OCI-LY3 (cell line): ENCODE results near the gene RNF208.

Source experiments
- H2AFZ ChIP-seq: fragments of 200-600, 300-600 bp; shearing (Covaris generic); 2 replicates; pipeline ENCODE4 v1.6.0; 2014; ENCODE audit warnings: antibody characterized with exemption, low read depth, low read length
- H3K27ac ChIP-seq: fragments of 200-600, 300-600 bp; sonication (generic); 2 replicates; pipeline ENCODE4 v1.5.1; 2014; ENCODE audit warnings: mild to moderate bottlenecking, low read length, moderate library complexity, mixed read lengths
- H3K27me3 ChIP-seq: fragments of 200-600, 300-600 bp; sonication (generic); 2 replicates; pipeline ENCODE4 v1.6.1; 2014; ENCODE audit warnings: low read depth, low read length, mixed read lengths
- H3K36me3 ChIP-seq: fragments of 200-600, 300-600 bp; sonication (generic); replicated peaks from 2 replicates; pipeline ENCODE3; 2014; ENCODE audit warnings: low read depth, low read length, mixed read lengths
- H3K4me1 ChIP-seq: fragments of 300-600, 200-600 bp; sonication (generic); 2 replicates; pipeline ENCODE4 v1.6.1; 2014; ENCODE audit warnings: low read length, mixed read lengths
- H3K4me2 ChIP-seq: fragments of 200-600, 300-600 bp; sonication (generic); 2 replicates; pipeline ENCODE4 v1.6.1; 2014; ENCODE audit warnings: low read length, mixed read lengths
- H3K4me3 ChIP-seq: fragments of 300-600, 200-600 bp; sonication (generic); 2 replicates; pipeline ENCODE4 v1.5.1; 2014; ENCODE audit warnings: antibody characterized with exemption, mild to moderate bottlenecking, low read length, moderate library complexity
- H3K79me2 ChIP-seq: fragments of 300-600, 200-600 bp; shearing (Covaris generic); 2 replicates; pipeline ENCODE4 v1.6.1; 2014; ENCODE audit warnings: mild to moderate bottlenecking, low read length, mixed read lengths
- H3K9ac ChIP-seq: fragments of 300-600, 200-600 bp; shearing (Covaris generic); 2 replicates; pipeline ENCODE4 v1.6.0; 2014; ENCODE audit warnings: mild to moderate bottlenecking, low read length, moderate library complexity
- H3K9me3 ChIP-seq: fragments of 200-600, 300-600 bp; shearing (Covaris generic); 2 replicates; pipeline ENCODE4 v1.6.1; 2014; ENCODE audit warnings: low read length, mixed read lengths; ENCODE audit not compliant: insufficient read depth
- H4K20me1 ChIP-seq: fragments of 200-600, 300-600 bp; sonication (generic); 2 replicates; pipeline ENCODE4 v1.6.1; 2016; ENCODE audit warnings: low read length, mixed read lengths; ENCODE audit not compliant: insufficient read depth
- EZH2phosphoT487 ChIP-seq: fragments of 200-600 bp; shearing (Covaris generic); IDR thresholded peaks from 2 replicates; pipeline ENCODE4 v1.6.1; 2018; ENCODE audit warnings: antibody characterized with exemption, mixed run types, low read depth
- TF ChIP-seq, protein P1 (sequence below): fragments of 200-600, 300-600 bp; sonication (generic); IDR thresholded peaks from 2 replicates; pipeline ENCODE4 v1.5.1; 2014; ENCODE audit warnings: antibody characterized with exemption, low read length, low read depth

Gene RNF208

DNA sequence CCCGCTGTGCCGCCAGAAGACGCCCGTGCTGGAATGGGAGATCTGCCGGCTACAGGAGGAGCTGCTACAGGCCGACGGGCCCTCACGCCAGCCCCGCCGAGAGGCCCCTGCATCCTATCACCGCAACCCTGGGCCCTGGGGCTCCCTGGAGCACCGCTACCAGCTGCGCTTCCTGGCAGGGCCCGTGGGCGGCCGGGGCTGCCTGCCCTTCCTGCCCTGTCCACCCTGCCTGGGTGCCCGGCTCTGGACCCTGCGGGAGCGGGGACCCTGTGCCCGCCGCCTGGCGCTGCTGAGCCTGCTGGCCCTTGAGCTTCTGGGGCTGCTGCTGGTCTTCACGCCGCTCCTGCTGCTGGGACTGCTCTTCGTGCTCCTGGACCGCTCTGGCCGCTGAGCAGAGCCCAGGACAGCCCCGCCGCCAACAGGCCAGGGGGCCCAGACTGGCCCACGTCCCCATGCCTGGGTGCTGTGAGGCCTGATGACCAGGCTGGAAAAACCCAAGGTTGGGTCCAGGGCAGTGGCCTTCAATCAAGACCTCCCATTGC is 3.8 kb downstream of the RNF208 start:
- Histone ChIP-seq H2AFZ (no peak overlapping the region), H3K79me2 (no peaks in the 10 kb centered on the region), H3K27ac (no peak overlapping the region), H4K20me1 (no peaks in the 10 kb centered on the region), H3K4me1 (peaks cover 3% of the 10 kb centered on the region; the same call in 1 of the 2 replicates), H3K4me3 (no peak overlapping the region), H3K27me3 (no peaks in the 10 kb centered on the region), H3K4me2 (no peak overlapping the region), H3K9ac (no peak overlapping the region), H3K36me3 (no peaks in the 10 kb centered on the region), H3K9me3 (no peaks in the 10 kb centered on the region)
- TF ChIP-seq EZH2phosphoT487 = no peak
- TF ChIP-seq, protein P1, sequence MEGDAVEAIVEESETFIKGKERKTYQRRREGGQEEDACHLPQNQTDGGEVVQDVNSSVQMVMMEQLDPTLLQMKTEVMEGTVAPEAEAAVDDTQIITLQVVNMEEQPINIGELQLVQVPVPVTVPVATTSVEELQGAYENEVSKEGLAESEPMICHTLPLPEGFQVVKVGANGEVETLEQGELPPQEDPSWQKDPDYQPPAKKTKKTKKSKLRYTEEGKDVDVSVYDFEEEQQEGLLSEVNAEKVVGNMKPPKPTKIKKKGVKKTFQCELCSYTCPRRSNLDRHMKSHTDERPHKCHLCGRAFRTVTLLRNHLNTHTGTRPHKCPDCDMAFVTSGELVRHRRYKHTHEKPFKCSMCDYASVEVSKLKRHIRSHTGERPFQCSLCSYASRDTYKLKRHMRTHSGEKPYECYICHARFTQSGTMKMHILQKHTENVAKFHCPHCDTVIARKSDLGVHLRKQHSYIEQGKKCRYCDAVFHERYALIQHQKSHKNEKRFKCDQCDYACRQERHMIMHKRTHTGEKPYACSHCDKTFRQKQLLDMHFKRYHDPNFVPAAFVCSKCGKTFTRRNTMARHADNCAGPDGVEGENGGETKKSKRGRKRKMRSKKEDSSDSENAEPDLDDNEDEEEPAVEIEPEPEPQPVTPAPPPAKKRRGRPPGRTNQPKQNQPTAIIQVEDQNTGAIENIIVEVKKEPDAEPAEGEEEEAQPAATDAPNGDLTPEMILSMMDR = no peak

DNA sequence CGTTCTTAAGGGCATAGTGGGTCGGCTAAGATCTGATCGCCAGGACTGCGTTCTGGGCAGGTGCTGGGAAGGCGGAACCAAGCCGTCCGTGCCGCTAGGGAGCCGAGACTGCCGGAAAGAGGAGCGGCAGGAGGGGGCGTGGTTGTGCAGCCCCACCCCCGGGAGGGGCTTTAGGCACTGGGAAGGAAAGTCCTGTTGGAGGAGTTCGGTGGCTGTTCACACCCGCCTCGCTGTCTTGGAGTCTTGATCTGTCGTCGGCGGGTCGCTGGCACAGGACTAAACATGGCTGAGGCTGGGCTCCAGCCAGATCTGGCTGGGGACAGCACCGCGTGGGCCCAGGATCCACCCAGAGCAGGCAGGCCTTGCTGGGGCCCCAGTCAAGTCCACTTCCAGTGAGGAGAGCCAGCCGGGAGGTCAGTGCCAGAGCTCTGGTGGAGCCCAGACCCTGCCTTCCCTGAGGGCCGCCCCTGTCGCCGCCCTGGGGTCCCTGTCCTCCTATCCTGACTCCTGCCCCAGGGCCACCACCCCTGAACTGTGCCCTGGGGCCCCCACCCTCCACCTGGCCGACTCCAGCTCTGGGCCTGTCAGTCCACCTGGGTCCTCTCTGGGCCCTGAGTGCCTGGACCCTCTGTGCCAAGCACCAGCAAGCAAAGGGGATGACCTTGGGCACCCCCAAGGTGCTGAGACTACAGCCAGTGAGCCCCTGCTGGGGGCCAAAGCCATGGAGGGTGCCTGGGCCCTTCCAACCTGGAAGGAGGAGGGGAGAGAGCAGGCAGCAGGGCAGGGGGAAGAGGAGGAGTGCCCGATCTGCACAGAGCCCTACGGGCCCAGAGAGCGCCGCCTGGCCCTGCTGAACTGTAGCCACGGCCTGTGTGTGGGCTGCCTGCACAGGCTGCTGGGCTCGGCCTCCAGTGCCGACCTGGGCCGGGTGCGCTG is 4.5 kb downstream of the RNF208 start:
- no peak overlapping the region for H2AFZ ChIP-seq
- H4K20me1 ChIP-seq = no peaks in the 10 kb centered on the region
- no peaks in the 10 kb centered on the region for H3K36me3 ChIP-seq
- TF ChIP-seq, protein P1 = no peak
- TF ChIP-seq EZH2phosphoT487 = no peak
- H3K27me3 ChIP-seq = no peaks in the 10 kb centered on the region
- no peak overlapping the region for H3K4me3 ChIP-seq
- no peaks in the 10 kb centered on the region for H3K4me1 ChIP-seq
- no peak overlapping the region for H3K27ac ChIP-seq
- no peaks in the 10 kb centered on the region for H3K79me2 ChIP-seq
- H3K9me3 ChIP-seq = no peaks in the 10 kb centered on the region
- H3K9ac ChIP-seq = no peak overlapping the region
- H3K4me2 ChIP-seq = no peak overlapping the region

DNA sequence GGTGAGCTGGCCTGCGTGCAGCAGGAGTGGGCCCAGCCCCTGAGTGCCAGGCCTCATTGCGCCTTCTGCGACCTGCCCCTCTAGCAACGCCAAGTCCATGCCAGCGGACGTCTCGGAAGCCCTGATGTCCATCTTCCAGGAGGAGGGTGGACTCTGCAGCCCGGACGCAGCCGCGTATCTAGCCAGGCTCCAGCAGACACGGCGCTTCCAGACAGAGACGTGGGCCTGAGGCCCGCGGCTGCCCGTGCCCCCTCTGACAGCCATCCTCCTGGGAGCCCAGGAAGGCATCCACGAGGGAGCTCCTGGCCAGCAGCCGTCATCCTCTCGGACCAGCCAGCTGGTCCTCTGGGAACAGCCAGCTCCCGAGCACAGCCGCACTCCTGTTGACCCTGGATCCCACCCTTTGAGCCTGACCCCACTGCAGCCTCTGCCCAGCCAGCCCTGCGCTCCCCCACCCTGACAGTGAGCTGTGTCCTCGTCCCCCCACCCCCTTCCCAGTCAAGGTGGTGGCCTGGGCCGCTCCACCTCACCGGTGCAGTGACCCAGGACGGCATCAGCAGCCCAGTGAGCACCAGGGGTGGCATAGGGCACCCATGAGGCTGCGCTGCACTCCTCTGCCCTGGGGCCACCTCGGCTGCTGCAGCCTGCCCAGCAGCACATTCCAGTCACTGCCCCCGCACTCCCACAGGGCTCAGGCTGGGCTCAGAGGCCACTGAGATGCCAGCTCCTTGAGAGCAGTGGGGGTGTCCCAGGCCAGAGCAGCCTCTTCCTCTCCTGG is 5.7 kb downstream of the RNF208 start:
- TF ChIP-seq, protein P1 = no peak
- TF ChIP-seq EZH2phosphoT487 = no peak
- H3K79me2 ChIP-seq = no peaks in the 10 kb centered on the region
- H2AFZ ChIP-seq = no peak overlapping the region
- no peak overlapping the region for H3K4me2 ChIP-seq
- H4K20me1 ChIP-seq = no peaks in the 10 kb centered on the region
- H3K9me3 ChIP-seq = no peaks in the 10 kb centered on the region
- H3K27ac ChIP-seq = no peak overlapping the region
- H3K4me1 ChIP-seq = no peaks in the 10 kb centered on the region
- H3K36me3 ChIP-seq = no peaks in the 10 kb centered on the region
- no peak overlapping the region for H3K4me3 ChIP-seq
- H3K27me3 ChIP-seq = no peaks in the 10 kb centered on the region
- no peak overlapping the region for H3K9ac ChIP-seq
